ENCODE measurements around the gene PLEKHB2.
"Not testable (repeated sequence)": the region's sequence is repeated elsewhere in the genome, so short reads cannot be mapped to it uniquely, and the experiment has no call there.

Gene PLEKHB2

DNA sequence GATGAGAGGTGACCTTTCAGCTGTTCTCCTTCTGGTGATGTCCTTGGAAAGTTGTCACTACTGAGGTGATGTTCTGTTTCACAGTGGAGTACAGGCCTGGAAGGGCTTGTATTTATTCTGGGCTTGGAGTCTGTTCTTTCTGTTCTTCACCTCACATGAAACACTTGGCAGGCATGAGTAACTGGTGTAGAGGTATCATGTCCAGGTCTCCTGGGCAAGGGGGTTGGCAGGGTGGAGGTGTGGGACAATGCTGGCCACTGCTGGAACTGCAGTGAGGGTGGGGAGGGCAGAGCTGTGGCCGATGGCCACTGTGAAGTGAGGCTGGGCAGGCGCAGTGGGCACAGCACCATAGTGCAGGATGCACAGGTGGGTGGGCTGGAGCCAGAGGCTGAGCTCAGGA lies 35.4 kb downstream of the PLEKHB2 start:
- no peaks in the 10 kb centered on the region for H3K27me3 ChIP-seq (ENCODE audit: control insufficient read depth in 2 of 2, insufficient read depth in 2 of 2, low read length in 2 of 2)
- peaks cover 38 to 50% of the 10 kb centered on the region in 2 donors for H3K36me3 ChIP-seq (ENCODE audit: control insufficient read depth in 2 of 2, insufficient read depth in 2 of 2, low read length in 2 of 2)

DNA sequence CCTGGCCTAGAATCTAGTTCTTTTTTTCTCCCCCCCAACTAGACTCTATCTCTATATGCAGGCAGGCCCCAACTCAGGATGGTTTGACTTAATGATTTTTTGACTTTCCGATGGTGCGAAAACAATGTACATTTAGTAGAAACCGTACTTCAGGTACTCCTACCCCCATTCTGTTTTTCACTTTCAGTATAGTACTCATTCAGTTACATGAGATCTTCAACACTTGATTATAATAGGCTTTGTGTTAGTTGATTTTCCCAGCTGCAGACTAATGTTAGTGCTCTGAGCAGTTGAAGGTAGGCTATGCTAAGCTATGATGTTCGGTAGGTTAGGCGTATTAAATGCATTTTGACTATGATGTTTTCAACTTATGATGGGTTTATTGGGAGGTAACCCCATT lies 37.7 kb downstream of the PLEKHB2 start:
- no peak overlapping the region for H3K9ac ChIP-seq (ENCODE audit: low read depth in 1 of 2, low read length in 2 of 2)
- H3K9me3 ChIP-seq (ENCODE audit: control insufficient read depth in 2 of 2, low read length in 2 of 2) = no peaks in the 10 kb centered on the region
- H3K4me3 ChIP-seq (ENCODE audit: low read length in 2 of 2) = no peak overlapping the region
- H3K36me3 ChIP-seq (ENCODE audit: control insufficient read depth in 2 of 2, insufficient read depth in 2 of 2, low read length in 2 of 2) = peaks cover 45 to 65% of the 10 kb centered on the region in 2 donors
- H3K4me1 ChIP-seq (ENCODE audit: control insufficient read depth in 2 of 2, insufficient read depth in 2 of 2, low read length in 2 of 2) = no peaks in the 10 kb centered on the region
- H3K27ac ChIP-seq (ENCODE audit: low read depth in 2 of 2, low read length in 2 of 2) = no peak overlapping the region
- no peaks in the 10 kb centered on the region for H3K27me3 ChIP-seq (ENCODE audit: control insufficient read depth in 2 of 2, insufficient read depth in 2 of 2, low read length in 2 of 2)

More for the DNA sequence above, 35.4 kb downstream of the PLEKHB2 start:
- Histone ChIP-seq H3K9ac (ENCODE audit: low read depth in 1 of 2, low read length in 2 of 2) (no peak overlapping the region), H3K4me1 (ENCODE audit: control insufficient read depth in 2 of 2, insufficient read depth in 2 of 2, low read length in 2 of 2) (no peaks in the 10 kb centered on the region), H3K9me3 (ENCODE audit: control insufficient read depth in 2 of 2, low read length in 2 of 2) (no peaks in the 10 kb centered on the region), H3K27ac (ENCODE audit: low read depth in 2 of 2, low read length in 2 of 2) (no peak overlapping the region), H3K4me3 (ENCODE audit: low read length in 2 of 2) (no peak overlapping the region)

DNA sequence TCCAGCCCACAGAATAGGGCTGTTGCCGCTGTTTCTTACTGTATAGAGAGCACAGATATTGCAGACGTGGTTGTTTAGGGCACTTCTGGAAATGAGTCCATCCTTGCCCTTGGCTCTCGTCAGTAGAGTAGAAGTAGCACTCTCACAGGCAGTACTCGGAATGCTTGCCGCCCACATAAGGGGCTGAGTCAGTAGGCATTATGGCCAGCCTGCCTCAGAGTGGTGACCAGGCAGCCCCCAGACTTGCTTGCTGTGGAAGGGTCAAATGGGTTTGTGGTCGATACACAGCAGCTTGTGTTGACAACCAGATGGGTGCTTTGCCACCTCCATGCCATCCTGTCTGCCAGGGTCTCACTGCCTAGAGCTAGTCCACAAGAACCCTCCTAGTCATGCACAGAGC lies 38.7 kb downstream of the PLEKHB2 start:
- Histone ChIP-seq H3K27me3 (ENCODE audit: control insufficient read depth in 2 of 2, insufficient read depth in 2 of 2, low read length in 2 of 2) (no peaks in the 10 kb centered on the region), H3K9me3 (ENCODE audit: control insufficient read depth in 2 of 2, low read length in 2 of 2) (no peaks in the 10 kb centered on the region), H3K27ac (ENCODE audit: low read depth in 2 of 2, low read length in 2 of 2) (no peak overlapping the region), H3K9ac (ENCODE audit: low read depth in 1 of 2, low read length in 2 of 2) (no peak overlapping the region), H3K4me1 (ENCODE audit: control insufficient read depth in 2 of 2, insufficient read depth in 2 of 2, low read length in 2 of 2) (no peaks in the 10 kb centered on the region), H3K36me3 (ENCODE audit: control insufficient read depth in 2 of 2, insufficient read depth in 2 of 2, low read length in 2 of 2) (peaks cover 52 to 69% of the 10 kb centered on the region in 2 donors), H3K4me3 (ENCODE audit: low read length in 2 of 2) (no peak overlapping the region)

DNA sequence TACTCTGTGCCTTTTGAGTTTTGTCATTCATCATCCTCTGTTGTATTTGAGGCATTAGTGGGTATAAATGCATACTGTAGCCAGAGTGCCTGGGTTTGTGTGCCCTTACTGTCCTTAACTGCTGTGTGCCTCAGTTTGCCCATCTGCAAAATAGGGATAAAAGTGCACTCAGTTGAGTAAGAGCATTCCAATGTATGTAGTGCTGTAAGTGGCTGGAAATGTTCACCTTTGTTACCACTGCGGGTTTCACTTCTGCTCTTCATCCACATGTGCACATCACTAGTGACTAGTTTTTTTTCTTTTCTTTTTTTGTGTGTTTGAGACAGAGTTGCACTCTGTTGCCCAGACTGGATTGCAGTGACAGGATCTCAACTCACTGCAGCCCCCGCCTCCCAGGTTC lies 39.9 kb downstream of the PLEKHB2 start:
- H3K36me3 ChIP-seq (ENCODE audit: control insufficient read depth in 2 of 2, insufficient read depth in 2 of 2, low read length in 2 of 2) = peaks cover 56 to 71% of the 10 kb centered on the region in 2 donors
- no peak overlapping the region for H3K4me3 ChIP-seq (ENCODE audit: low read length in 2 of 2)
- H3K27me3 ChIP-seq (ENCODE audit: control insufficient read depth in 2 of 2, insufficient read depth in 2 of 2, low read length in 2 of 2) = no peaks in the 10 kb centered on the region
- no peaks in the 10 kb centered on the region for H3K9me3 ChIP-seq (ENCODE audit: control insufficient read depth in 2 of 2, low read length in 2 of 2)
- H3K9ac ChIP-seq (ENCODE audit: low read depth in 1 of 2, low read length in 2 of 2) = no peak overlapping the region
- H3K27ac ChIP-seq (ENCODE audit: low read depth in 2 of 2, low read length in 2 of 2) = no peak overlapping the region
- no peaks in the 10 kb centered on the region for H3K4me1 ChIP-seq (ENCODE audit: control insufficient read depth in 2 of 2, insufficient read depth in 2 of 2, low read length in 2 of 2)

DNA sequence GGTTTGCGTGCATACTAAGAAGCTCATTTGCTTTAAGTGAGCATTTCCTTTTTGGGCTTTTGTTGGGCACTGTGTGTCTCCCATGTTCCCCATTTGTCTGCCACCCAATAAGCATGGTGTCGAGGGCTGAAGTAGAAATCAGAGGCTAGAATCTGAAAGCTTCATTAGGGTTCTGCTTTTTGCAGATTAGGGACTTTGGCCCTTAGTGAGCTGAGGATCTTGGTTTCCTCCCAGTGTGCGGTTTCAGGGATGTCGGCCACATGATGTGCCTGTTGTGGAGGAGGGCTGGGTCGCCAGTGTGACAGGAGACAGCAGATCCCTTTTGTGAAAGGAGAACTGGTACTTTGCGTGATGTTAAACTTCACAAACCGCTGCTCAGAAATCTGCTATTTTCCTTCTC lies 41.1 kb downstream of the PLEKHB2 start:
- Histone ChIP-seq H3K27me3 (ENCODE audit: control insufficient read depth in 2 of 2, insufficient read depth in 2 of 2, low read length in 2 of 2) (no peaks in the 10 kb centered on the region), H3K4me3 (ENCODE audit: low read length in 2 of 2) (no peak overlapping the region), H3K36me3 (ENCODE audit: control insufficient read depth in 2 of 2, insufficient read depth in 2 of 2, low read length in 2 of 2) (peaks cover 54 to 63% of the 10 kb centered on the region in 2 donors), H3K9me3 (ENCODE audit: control insufficient read depth in 2 of 2, low read length in 2 of 2) (no peaks in the 10 kb centered on the region), H3K9ac (ENCODE audit: low read depth in 1 of 2, low read length in 2 of 2) (no peak overlapping the region), H3K4me1 (ENCODE audit: control insufficient read depth in 2 of 2, insufficient read depth in 2 of 2, low read length in 2 of 2) (no peaks in the 10 kb centered on the region), H3K27ac (ENCODE audit: low read depth in 2 of 2, low read length in 2 of 2) (no peak overlapping the region)

DNA sequence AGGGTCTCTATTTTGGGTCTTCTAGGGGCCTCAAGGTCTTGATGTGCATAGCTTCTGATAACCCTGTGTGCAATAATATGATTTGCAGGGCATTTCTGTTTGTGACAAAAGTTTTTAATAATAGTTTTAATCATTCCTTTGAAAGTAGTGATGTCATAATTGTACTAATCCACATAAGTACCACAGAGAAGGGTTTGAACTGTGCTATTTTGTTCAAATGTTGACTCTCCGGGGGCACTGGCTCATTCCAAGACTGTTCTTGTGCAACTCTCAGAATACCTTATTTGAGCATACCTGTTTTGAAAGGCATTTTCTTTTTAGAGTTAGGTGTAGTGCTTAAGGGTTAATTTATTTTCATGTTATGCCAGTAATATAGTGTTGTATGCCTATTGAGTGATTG lies 41.6 kb downstream of the PLEKHB2 start:
- Histone ChIP-seq H3K27ac (ENCODE audit: low read depth in 2 of 2, low read length in 2 of 2) (no peak overlapping the region), H3K36me3 (ENCODE audit: control insufficient read depth in 2 of 2, insufficient read depth in 2 of 2, low read length in 2 of 2) (peaks cover 55 to 60% of the 10 kb centered on the region in 2 donors)

DNA sequence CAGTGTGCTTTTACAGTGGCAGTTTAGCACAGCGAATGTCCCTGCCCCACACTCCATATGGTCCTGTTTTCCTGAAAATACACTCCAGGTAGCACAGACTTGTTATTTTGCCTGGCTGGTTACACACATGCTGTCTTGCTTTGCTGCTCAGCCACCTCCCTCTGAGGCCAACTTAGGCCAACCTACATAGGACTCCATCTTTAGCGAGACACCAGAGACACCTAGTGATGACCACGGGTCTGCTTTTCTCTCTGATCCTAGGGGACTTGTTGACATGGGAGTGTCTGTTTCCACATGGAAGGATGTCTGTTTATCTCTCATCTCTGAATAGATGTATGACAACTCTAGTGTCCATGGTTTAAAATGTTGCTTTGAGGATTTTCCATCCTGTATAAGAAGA lies 43.3 kb downstream of the PLEKHB2 start:
- Histone ChIP-seq H3K4me1 (ENCODE audit: control insufficient read depth in 2 of 2, insufficient read depth in 2 of 2, low read length in 2 of 2) (no peaks in the 10 kb centered on the region), H3K27ac (ENCODE audit: low read depth in 2 of 2, low read length in 2 of 2) (no peak overlapping the region), H3K9me3 (ENCODE audit: control insufficient read depth in 2 of 2, low read length in 2 of 2) (no peaks in the 10 kb centered on the region), H3K4me3 (ENCODE audit: low read length in 2 of 2) (no peak overlapping the region), H3K36me3 (ENCODE audit: control insufficient read depth in 2 of 2, insufficient read depth in 2 of 2, low read length in 2 of 2) (peaks cover 44 to 58% of the 10 kb centered on the region in 2 donors), H3K27me3 (ENCODE audit: control insufficient read depth in 2 of 2, insufficient read depth in 2 of 2, low read length in 2 of 2) (no peaks in the 10 kb centered on the region), H3K9ac (ENCODE audit: low read depth in 1 of 2, low read length in 2 of 2) (no peak overlapping the region)

More for the DNA sequence above, 41.6 kb downstream of the PLEKHB2 start:
- no peaks in the 10 kb centered on the region for H3K9me3 ChIP-seq (ENCODE audit: control insufficient read depth in 2 of 2, low read length in 2 of 2)
- H3K4me1 ChIP-seq (ENCODE audit: control insufficient read depth in 2 of 2, insufficient read depth in 2 of 2, low read length in 2 of 2) = no peaks in the 10 kb centered on the region
- no peaks in the 10 kb centered on the region for H3K27me3 ChIP-seq (ENCODE audit: control insufficient read depth in 2 of 2, insufficient read depth in 2 of 2, low read length in 2 of 2)
- H3K9ac ChIP-seq (ENCODE audit: low read depth in 1 of 2, low read length in 2 of 2) = no peak overlapping the region
- no peak overlapping the region for H3K4me3 ChIP-seq (ENCODE audit: low read length in 2 of 2)

DNA sequence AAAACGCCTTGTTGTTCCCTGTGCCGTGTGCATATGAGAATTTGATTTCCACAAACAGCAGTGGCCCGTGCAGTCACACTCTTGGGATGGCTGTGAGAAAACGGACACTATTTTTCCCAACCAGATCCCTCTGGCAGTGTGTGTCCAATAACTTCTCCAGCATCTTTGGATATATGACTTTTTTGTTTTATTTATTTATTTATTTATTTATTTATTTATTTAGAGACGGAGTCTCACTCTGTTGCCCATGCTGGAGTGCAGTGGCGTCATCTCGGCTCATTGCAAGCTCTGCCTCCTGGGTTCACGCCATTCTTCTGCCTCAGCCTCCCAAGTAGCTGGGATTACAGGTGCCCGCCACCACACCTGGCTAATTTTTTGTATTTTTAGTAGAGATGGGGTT lies 45.0 kb downstream of the PLEKHB2 start:
- H3K4me1 ChIP-seq (ENCODE audit: control insufficient read depth in 2 of 2, insufficient read depth in 2 of 2, low read length in 2 of 2); H3K9ac ChIP-seq (ENCODE audit: low read depth in 1 of 2, low read length in 2 of 2); H3K4me3 ChIP-seq (ENCODE audit: low read length in 2 of 2); H3K9me3 ChIP-seq (ENCODE audit: control insufficient read depth in 2 of 2, low read length in 2 of 2); H3K27ac ChIP-seq (ENCODE audit: low read depth in 2 of 2, low read length in 2 of 2); H3K27me3 ChIP-seq (ENCODE audit: control insufficient read depth in 2 of 2, insufficient read depth in 2 of 2, low read length in 2 of 2): not testable (repeated sequence)
- H3K36me3 ChIP-seq (ENCODE audit: control insufficient read depth in 2 of 2, insufficient read depth in 2 of 2, low read length in 2 of 2) = peaks cover 38 to 43% of the 10 kb centered on the region in 2 donors

DNA sequence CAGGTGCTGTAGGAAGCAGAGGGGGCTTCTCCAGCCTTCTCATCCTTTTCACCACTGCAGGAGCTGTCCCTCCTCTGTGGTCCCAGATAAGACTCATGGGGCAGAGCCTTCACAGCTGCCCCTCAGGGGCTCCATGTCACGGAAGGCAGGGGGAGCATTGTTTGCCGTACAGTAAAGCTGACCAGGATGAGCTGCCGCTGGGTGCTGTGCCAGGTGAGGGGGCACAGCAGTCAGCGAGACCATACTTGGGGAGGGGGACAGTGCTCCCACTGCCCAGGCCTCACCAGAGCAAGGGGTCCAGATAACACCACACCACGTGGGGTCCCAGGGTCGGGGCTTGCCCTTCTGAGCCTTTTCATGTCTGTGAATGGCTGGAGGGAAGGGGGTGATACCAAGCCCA lies 46.3 kb downstream of the PLEKHB2 start:
- Histone ChIP-seq H3K36me3 (ENCODE audit: control insufficient read depth in 2 of 2, insufficient read depth in 2 of 2, low read length in 2 of 2) (peaks cover 35% of the 10 kb centered on the region in 2 donors), H3K4me1 (ENCODE audit: control insufficient read depth in 2 of 2, insufficient read depth in 2 of 2, low read length in 2 of 2) (no peaks in the 10 kb centered on the region), H3K27ac (ENCODE audit: low read depth in 2 of 2, low read length in 2 of 2) (no peak overlapping the region), H3K9ac (ENCODE audit: low read depth in 1 of 2, low read length in 2 of 2) (no peak overlapping the region), H3K27me3 (ENCODE audit: control insufficient read depth in 2 of 2, insufficient read depth in 2 of 2, low read length in 2 of 2) (no peaks in the 10 kb centered on the region), H3K4me3 (ENCODE audit: low read length in 2 of 2) (no peak overlapping the region), H3K9me3 (ENCODE audit: control insufficient read depth in 2 of 2, low read length in 2 of 2) (no peaks in the 10 kb centered on the region)

DNA sequence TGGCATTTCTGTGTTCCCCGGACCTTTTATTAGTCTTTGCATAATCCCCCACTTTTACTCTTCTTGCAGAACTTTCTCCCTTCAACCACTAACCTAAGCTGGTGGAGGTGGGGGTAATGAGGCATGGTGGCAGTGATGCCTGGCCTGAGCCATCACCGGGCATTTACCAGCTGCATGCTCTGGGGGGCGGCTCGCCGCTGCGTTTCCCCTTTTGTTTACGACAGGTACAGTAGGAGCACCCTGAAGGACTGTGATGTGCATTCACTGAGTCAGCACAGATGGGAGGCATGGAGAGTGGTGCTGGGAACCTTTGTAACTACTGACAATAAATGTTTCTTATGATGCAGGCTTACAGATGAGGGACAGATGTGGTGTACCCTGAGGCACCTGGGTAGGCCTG lies 46.9 kb downstream of the PLEKHB2 start:
- Histone ChIP-seq H3K9me3 (ENCODE audit: control insufficient read depth in 2 of 2, low read length in 2 of 2) (no peaks in the 10 kb centered on the region), H3K4me1 (ENCODE audit: control insufficient read depth in 2 of 2, insufficient read depth in 2 of 2, low read length in 2 of 2) (no peaks in the 10 kb centered on the region), H3K9ac (ENCODE audit: low read depth in 1 of 2, low read length in 2 of 2) (no peak overlapping the region), H3K27me3 (ENCODE audit: control insufficient read depth in 2 of 2, insufficient read depth in 2 of 2, low read length in 2 of 2) (no peaks in the 10 kb centered on the region), H3K27ac (ENCODE audit: low read depth in 2 of 2, low read length in 2 of 2) (no peak overlapping the region), H3K4me3 (ENCODE audit: low read length in 2 of 2) (no peak overlapping the region), H3K36me3 (ENCODE audit: control insufficient read depth in 2 of 2, insufficient read depth in 2 of 2, low read length in 2 of 2) (peaks cover 29 to 30% of the 10 kb centered on the region in 2 donors)

DNA sequence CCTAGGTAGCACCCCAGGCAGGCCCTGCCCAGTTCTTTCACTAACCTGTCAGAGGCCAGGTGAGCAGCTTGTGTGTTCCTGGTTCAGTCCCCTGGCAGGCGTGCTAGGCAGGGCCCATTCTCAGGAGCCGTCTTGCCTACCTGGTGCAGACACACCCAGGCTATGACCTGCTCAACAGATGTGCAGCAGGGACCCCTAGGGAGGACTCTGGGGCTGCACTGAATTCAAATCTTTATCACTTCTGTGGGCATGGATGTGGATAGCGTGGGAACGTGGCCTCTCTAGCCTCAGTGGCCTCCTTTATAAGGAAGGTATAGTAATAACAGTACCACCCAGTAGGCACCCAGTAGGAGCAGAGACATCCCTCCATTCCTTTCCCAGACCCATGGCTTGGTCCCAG lies 48.4 kb downstream of the PLEKHB2 start:
- Histone ChIP-seq H3K36me3 (ENCODE audit: control insufficient read depth in 2 of 2, insufficient read depth in 2 of 2, low read length in 2 of 2) (peaks cover 18 to 20% of the 10 kb centered on the region in 2 donors), H3K27ac (ENCODE audit: low read depth in 2 of 2, low read length in 2 of 2) (no peak overlapping the region), H3K27me3 (ENCODE audit: control insufficient read depth in 2 of 2, insufficient read depth in 2 of 2, low read length in 2 of 2) (no peaks in the 10 kb centered on the region), H3K9me3 (ENCODE audit: control insufficient read depth in 2 of 2, low read length in 2 of 2) (no peaks in the 10 kb centered on the region), H3K9ac (ENCODE audit: low read depth in 1 of 2, low read length in 2 of 2) (no peak overlapping the region), H3K4me1 (ENCODE audit: control insufficient read depth in 2 of 2, insufficient read depth in 2 of 2, low read length in 2 of 2) (no peaks in the 10 kb centered on the region), H3K4me3 (ENCODE audit: low read length in 2 of 2) (no peak overlapping the region)

Measured in mucosa of rectum (tissue), 2 donors.